Hepatocyte (in vitro differentiated cells): Measurements from ENCODE around the gene RHCG.

Experiments used
- CTCF ChIP-seq: fragments of 200-600 bp; sonication (generic); IDR thresholded peaks from 2 replicates; pipeline ENCODE4 v1.5.1; 2016; ENCODE audit warnings: antibody characterized with exemption, mild to moderate bottlenecking; ENCODE audit not compliant: poor library complexity
- EZH2phosphoT487 ChIP-seq: fragments of 200-600 bp; sonication (generic); IDR thresholded peaks from one replicate; pipeline ENCODE4 v1.6.1; 2018; ENCODE audit warnings: antibody characterized with exemption, mild to moderate bottlenecking, low read depth, moderate library complexity; ENCODE audit not compliant: unreplicated experiment, severe bottlenecking

GRCh38 chr15:89542369-89542768, 46.0 kb upstream of the RHCG start:
- TF ChIP-seq CTCF (no peak), EZH2phosphoT487 (no peak)
